Measurements from ENCODE around the gene GGA1.

DNA sequence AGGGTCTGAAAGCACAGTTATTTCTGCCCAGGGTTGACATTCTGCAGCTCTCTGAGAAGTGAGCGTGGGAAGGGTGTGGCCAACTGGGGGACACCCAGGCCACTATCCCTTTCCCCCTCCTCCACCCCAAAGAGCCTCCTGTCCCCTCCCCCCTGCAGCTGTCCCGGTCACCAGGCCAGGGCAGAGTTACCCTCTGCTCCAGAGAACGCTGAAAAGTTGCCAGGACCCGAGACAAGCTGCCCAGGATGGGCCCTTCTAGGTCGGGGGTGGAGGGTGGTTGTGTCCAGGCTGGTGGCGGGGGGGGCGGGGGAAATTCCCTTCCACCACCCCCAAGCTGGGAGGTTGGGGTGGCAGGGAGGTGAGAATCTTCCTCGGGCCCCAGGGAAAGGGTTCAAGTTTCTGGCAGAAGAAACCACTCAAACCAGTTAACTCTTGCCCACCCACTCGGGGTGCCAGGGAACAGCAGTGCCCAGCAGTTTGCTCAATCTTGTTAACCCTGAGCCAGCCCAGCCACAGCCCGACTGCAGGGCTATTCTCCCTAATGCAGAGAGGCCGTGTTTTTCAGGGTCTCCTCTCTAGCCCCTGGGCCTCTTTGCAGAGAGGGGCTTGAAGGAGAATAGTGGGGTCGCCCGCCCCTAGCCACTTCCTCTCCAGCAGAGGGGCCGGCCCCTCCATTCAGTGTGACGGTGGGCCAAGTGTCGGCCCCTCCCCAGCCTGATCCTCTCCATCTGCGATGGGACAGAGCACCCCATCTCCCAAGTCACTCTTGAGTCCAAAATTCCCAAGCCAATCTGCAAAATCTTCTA is 67.5 kb downstream of the GGA1 start:
- TF ChIP-seq, protein P1, sequence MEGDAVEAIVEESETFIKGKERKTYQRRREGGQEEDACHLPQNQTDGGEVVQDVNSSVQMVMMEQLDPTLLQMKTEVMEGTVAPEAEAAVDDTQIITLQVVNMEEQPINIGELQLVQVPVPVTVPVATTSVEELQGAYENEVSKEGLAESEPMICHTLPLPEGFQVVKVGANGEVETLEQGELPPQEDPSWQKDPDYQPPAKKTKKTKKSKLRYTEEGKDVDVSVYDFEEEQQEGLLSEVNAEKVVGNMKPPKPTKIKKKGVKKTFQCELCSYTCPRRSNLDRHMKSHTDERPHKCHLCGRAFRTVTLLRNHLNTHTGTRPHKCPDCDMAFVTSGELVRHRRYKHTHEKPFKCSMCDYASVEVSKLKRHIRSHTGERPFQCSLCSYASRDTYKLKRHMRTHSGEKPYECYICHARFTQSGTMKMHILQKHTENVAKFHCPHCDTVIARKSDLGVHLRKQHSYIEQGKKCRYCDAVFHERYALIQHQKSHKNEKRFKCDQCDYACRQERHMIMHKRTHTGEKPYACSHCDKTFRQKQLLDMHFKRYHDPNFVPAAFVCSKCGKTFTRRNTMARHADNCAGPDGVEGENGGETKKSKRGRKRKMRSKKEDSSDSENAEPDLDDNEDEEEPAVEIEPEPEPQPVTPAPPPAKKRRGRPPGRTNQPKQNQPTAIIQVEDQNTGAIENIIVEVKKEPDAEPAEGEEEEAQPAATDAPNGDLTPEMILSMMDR (IDR thresholded peaks at IDR 0.05 in 2 of 3, conservative IDR thresholded peaks at IDR 0.05 in 1 of 3; ENCODE audit: control insufficient read depth in 2 of 3, extremely low read depth in 1 of 3, insufficient read depth in 1 of 3, low read depth in 3 of 3, low read length in 3 of 3) = no peak
- TF ChIP-seq, protein P2, sequence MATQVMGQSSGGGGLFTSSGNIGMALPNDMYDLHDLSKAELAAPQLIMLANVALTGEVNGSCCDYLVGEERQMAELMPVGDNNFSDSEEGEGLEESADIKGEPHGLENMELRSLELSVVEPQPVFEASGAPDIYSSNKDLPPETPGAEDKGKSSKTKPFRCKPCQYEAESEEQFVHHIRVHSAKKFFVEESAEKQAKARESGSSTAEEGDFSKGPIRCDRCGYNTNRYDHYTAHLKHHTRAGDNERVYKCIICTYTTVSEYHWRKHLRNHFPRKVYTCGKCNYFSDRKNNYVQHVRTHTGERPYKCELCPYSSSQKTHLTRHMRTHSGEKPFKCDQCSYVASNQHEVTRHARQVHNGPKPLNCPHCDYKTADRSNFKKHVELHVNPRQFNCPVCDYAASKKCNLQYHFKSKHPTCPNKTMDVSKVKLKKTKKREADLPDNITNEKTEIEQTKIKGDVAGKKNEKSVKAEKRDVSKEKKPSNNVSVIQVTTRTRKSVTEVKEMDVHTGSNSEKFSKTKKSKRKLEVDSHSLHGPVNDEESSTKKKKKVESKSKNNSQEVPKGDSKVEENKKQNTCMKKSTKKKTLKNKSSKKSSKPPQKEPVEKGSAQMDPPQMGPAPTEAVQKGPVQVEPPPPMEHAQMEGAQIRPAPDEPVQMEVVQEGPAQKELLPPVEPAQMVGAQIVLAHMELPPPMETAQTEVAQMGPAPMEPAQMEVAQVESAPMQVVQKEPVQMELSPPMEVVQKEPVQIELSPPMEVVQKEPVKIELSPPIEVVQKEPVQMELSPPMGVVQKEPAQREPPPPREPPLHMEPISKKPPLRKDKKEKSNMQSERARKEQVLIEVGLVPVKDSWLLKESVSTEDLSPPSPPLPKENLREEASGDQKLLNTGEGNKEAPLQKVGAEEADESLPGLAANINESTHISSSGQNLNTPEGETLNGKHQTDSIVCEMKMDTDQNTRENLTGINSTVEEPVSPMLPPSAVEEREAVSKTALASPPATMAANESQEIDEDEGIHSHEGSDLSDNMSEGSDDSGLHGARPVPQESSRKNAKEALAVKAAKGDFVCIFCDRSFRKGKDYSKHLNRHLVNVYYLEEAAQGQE (IDR thresholded peaks at IDR 0.05; ENCODE audit: low read depth, low read length) = no peak
- no peak for TF ChIP-seq EZH2 (IDR thresholded peaks at IDR 0.05; ENCODE audit: borderline replicate concordance, control insufficient read depth, low read depth, low read length)

All from GM12878 (cell line).